ENCODE measurements around the gene FNIP1.

DNA sequence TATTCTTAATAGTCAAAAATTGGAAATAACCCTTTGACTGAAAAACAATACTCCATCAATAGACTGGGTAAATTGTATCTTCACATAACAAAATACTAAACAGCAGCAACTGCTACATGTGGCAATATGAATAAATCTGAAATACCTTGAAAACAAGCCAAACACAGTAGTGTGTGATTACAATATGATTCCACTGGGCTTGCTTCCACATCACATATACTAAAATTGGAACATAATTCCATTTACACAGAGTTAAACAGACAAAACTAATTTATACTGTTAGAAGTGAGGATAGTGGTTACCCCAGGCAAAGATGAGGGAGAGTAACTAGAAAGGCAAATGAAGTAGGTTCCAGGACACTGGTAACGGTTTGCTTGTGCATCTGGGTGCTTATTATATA is 20.4 kb downstream of the FNIP1 start:
- TF ChIP-seq, protein P1, sequence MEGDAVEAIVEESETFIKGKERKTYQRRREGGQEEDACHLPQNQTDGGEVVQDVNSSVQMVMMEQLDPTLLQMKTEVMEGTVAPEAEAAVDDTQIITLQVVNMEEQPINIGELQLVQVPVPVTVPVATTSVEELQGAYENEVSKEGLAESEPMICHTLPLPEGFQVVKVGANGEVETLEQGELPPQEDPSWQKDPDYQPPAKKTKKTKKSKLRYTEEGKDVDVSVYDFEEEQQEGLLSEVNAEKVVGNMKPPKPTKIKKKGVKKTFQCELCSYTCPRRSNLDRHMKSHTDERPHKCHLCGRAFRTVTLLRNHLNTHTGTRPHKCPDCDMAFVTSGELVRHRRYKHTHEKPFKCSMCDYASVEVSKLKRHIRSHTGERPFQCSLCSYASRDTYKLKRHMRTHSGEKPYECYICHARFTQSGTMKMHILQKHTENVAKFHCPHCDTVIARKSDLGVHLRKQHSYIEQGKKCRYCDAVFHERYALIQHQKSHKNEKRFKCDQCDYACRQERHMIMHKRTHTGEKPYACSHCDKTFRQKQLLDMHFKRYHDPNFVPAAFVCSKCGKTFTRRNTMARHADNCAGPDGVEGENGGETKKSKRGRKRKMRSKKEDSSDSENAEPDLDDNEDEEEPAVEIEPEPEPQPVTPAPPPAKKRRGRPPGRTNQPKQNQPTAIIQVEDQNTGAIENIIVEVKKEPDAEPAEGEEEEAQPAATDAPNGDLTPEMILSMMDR (IDR thresholded peaks at IDR 0.05; ENCODE audit: low read length): no peak
- no peak for TF ChIP-seq EZH2phosphoT487 (IDR thresholded peaks at IDR 0.05; ENCODE audit: low read length)
